GM19351 (cell line): Measurements from ENCODE around the gene NYNRIN.

Experiments used
- ATAC-seq: cut with Tn5 transposase; IDR thresholded peaks from one replicate; pipeline ENCODE4 v1.9.1; 2021; ENCODE audit warnings: mild to moderate bottlenecking, moderate library complexity; ENCODE audit not compliant: unreplicated experiment

The NYNRIN gene

GRCh38 chr14:24430143-24430681 is 31.4 kb downstream of the NYNRIN start:
- ATAC-seq = peak; percentile 51

- ATAC-seq = peak; percentile 34
Observed at GRCh38 chr14:24430682-24431568, 32.1 kb downstream of the NYNRIN start.

GRCh38 chr14:24431569-24432258 is 32.9 kb downstream of the NYNRIN start:
- peak; percentile 58 for ATAC-seq

- ATAC-seq = no peak
Observed at GRCh38 chr14:24432259-24433131, 33.7 kb downstream of the NYNRIN start.

- no peak for ATAC-seq
Observed at GRCh38 chr14:24434036-24434435, 35.2 kb downstream of the NYNRIN start.

GRCh38 chr14:24434676-24435075 is 35.9 kb downstream of the NYNRIN start:
- no peak for ATAC-seq

- no peak for ATAC-seq
Observed at GRCh38 chr14:24435192-24435810, 36.5 kb downstream of the NYNRIN start.

- no peak for ATAC-seq
Observed at GRCh38 chr14:24435998-24436354, 37.2 kb downstream of the NYNRIN start.

GRCh38 chr14:24436355-24437019 is 37.7 kb downstream of the NYNRIN start:
- peak; percentile 47 for ATAC-seq

- ATAC-seq = no peak
Observed at GRCh38 chr14:24437020-24437735, 38.4 kb downstream of the NYNRIN start.

GRCh38 chr14:24437736-24438067 is 38.9 kb downstream of the NYNRIN start:
- no peak for ATAC-seq

GRCh38 chr14:24438223-24439097 is 39.7 kb downstream of the NYNRIN start:
- ATAC-seq = no peak

GRCh38 chr14:24439257-24439656 is 40.5 kb downstream of the NYNRIN start:
- no peak for ATAC-seq

- ATAC-seq = no peak
Observed at GRCh38 chr14:24439830-24440605, 41.2 kb downstream of the NYNRIN start.

GRCh38 chr14:24440606-24441399 is 42.0 kb downstream of the NYNRIN start:
- ATAC-seq = no peak

- ATAC-seq = no peak
Observed at GRCh38 chr14:24441485-24441884, 42.7 kb downstream of the NYNRIN start.

GRCh38 chr14:24441904-24442239 is 43.1 kb downstream of the NYNRIN start:
- ATAC-seq = no peak
